ENCODE data around the gene PCDHGB7. TPM values are rescaled to one million over a fixed set of nuclear protein-coding genes. Genes with fewer than 3 reads are reported as not detected.
A peak's percentile ranks its signal among the peaks of the same experiment; 100 is the strongest.
"Not testable (repeated sequence)": the region's sequence is repeated elsewhere in the genome, so short reads cannot be mapped to it uniquely, and the experiment has no call there.

PCDHGB7 gene
- total RNA-seq (2021; ENCODE audit: unreplicated experiment) (0.54 TPM), Bru-seq, nascent RNA (percentile 49 among the genes with signal in this experiment), BruChase-seq, experiment 1, labeled RNA remaining after a 6-hour chase (percentile 56 among the genes with signal in this experiment), BruChase-seq, experiment 2, labeled RNA remaining after a 2-hour chase (percentile 51 among the genes with signal in this experiment)
- polyA plus RNA-seq (2012) = 0.34 TPM in 2 replicates
- long read RNA-seq = 0 reads

- H3K27ac ChIP-seq (ENCODE audit: low read depth, low read length); POLR2A ChIA-PET; RAD21 ChIA-PET (ENCODE audit: low non-redundant PET in 1 of 2, low total read pairs in 2 of 2, uncharacterized antibody in 2 of 2, unreplicated experiment in 2 of 2); H3K4me1 ChIP-seq (ENCODE audit: control insufficient read depth in 1 of 2, insufficient read depth in 2 of 2, low read length in 2 of 2); H4K20me1 ChIP-seq (ENCODE audit: insufficient read depth); H3K4me3 ChIP-seq (replicated peaks in 1 of 2; ENCODE audit: low read depth in 1 of 2, low read length in 2 of 2); H3K79me2 ChIP-seq (ENCODE audit: insufficient read depth, low read length); H3K27me3 ChIP-seq (ENCODE audit: insufficient read depth, low read length); H3K36me3 ChIP-seq (ENCODE audit: control insufficient read depth in 1 of 2, insufficient read depth in 2 of 2, low read length in 2 of 2); H2AFZ ChIP-seq (ENCODE audit: low read depth, low read length, poor library complexity, severe bottlenecking); H3K4me2 ChIP-seq (ENCODE audit: low read length); BruUV-seq (replicated peaks); H3K9ac ChIP-seq (ENCODE audit: low read length); H3K9me2 ChIP-seq (ENCODE audit: insufficient read depth); intact Hi-C loops (cut with micrococcal nuclease): not testable (repeated sequence)
- DNase-seq (ENCODE audit: low read depth, low spot score) = peak; percentile 18
- ATAC-seq = peak; percentile 51; the same call in 1 of the 2 replicates
- CTCF ChIA-PET = interaction anchor here (1.0 to 1.3 kb wide), 3 partner anchors 107 to 146 kb away, joined by 3 to 4 read pairs (median 3); no protein-coding TSS in a partner anchor
- TF ChIP-seq, protein P1, sequence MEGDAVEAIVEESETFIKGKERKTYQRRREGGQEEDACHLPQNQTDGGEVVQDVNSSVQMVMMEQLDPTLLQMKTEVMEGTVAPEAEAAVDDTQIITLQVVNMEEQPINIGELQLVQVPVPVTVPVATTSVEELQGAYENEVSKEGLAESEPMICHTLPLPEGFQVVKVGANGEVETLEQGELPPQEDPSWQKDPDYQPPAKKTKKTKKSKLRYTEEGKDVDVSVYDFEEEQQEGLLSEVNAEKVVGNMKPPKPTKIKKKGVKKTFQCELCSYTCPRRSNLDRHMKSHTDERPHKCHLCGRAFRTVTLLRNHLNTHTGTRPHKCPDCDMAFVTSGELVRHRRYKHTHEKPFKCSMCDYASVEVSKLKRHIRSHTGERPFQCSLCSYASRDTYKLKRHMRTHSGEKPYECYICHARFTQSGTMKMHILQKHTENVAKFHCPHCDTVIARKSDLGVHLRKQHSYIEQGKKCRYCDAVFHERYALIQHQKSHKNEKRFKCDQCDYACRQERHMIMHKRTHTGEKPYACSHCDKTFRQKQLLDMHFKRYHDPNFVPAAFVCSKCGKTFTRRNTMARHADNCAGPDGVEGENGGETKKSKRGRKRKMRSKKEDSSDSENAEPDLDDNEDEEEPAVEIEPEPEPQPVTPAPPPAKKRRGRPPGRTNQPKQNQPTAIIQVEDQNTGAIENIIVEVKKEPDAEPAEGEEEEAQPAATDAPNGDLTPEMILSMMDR (IDR thresholded peaks at IDR 0.05 in 2 of 3, conservative IDR thresholded peaks at IDR 0.05 in 1 of 3; ENCODE audit: borderline replicate concordance in 1 of 3, insufficient read depth in 1 of 3, low read depth in 2 of 3, low read length in 2 of 3) = peak; percentile 50 to 80 (median 58); a peak in 5 of 6 replicates
- peak; percentile 77 for TF ChIP-seq RAD21 (IDR thresholded peaks at IDR 0.05; ENCODE audit: low read depth)
- peaks cover 4 to 22% of the 10 kb centered on the region in 2 experiments; a peak in 2 of 4 replicates for H3K9me3 ChIP-seq (ENCODE audit: control insufficient read depth in 1 of 2, insufficient read depth in 1 of 2, low read depth in 1 of 2, low read length in 2 of 2)
Observed at GRCh38 chr5:141417494-141418172, at the start of gene PCDHGB7. Gene PCDHGB7, plus strand, starts transcription at chr5:141417677. Its CDS starts 183 bp downstream, at chr5:141417860.
